MCF 10A (cell line): ENCODE results near the gene RRBP1. TPM values are rescaled to one million over a fixed set of nuclear protein-coding genes. Genes with fewer than 3 reads are reported as not detected.
"Not testable (repeated sequence)": the region's sequence is repeated elsewhere in the genome, so short reads cannot be mapped to it uniquely, and the experiment has no call there.

Experiments used
- BruUV-seq: library from RNA; stranded (reverse); fragments of 400-500 nt; replicated peaks from 2 replicates; lab custom pipeline; 2021; lab: Mats Ljungman, UMichigan
- CTCF ChIA-PET: fragments of 300-600 bp; sonication (Branson Sonifier 250); formaldehyde crosslinking; extraction: SDS; loops from one replicate; lab custom pipeline; 2021; ENCODE audit warnings: antibody characterized with exemption, inconsistent platforms; lab: Yijun Ruan, JAX
- POLR2A ChIA-PET: fragments of 300-600, 350-650 bp; sonication (Branson Sonifier 250); formaldehyde crosslinking; extraction: SDS; loops from one replicate; lab custom pipeline; 2020; ENCODE audit warnings: antibody characterized with exemption, inconsistent platforms; lab: Yijun Ruan, JAX
- DNase-seq: peaks from one replicate; pipeline ENCODE4 v3.0.0-alpha.2; 2018; ENCODE audit not compliant: unreplicated experiment
- H3K27ac Mint-ChIP-seq: one replicate; pipeline ENCODE4 v1.8.0; 2022; ENCODE audit warnings: mild to moderate bottlenecking, low read depth, mixed read lengths; ENCODE audit not compliant: unreplicated experiment
- H3K27me3 Mint-ChIP-seq: one replicate; pipeline ENCODE4 v1.8.0; 2022; ENCODE audit warnings: mixed read lengths; ENCODE audit not compliant: insufficient read depth, unreplicated experiment
- H3K36me3 Mint-ChIP-seq: one replicate; pipeline ENCODE4 v1.8.0; 2022; ENCODE audit warnings: mild to moderate bottlenecking, moderate library complexity, mixed read lengths; ENCODE audit not compliant: insufficient read depth, unreplicated experiment
- H3K4me1 Mint-ChIP-seq: one replicate; pipeline ENCODE4 v1.8.0; 2022; ENCODE audit warnings: mixed read lengths; ENCODE audit not compliant: insufficient read depth, unreplicated experiment
- H3K4me3 Mint-ChIP-seq: one replicate; pipeline ENCODE4 v1.8.0; 2022; ENCODE audit warnings: mild to moderate bottlenecking, moderate library complexity, mixed read lengths; ENCODE audit not compliant: unreplicated experiment
- H3K9me3 Mint-ChIP-seq: one replicate; pipeline ENCODE4 v1.8.0; 2022; ENCODE audit warnings: mixed read lengths; ENCODE audit not compliant: unreplicated experiment
- CTCF ChIP-seq: fragments of 200-600 bp; IDR thresholded peaks from one replicate; pipeline ENCODE4 v1.8.0; 2022; ENCODE audit warnings: antibody characterized with exemption, mild to moderate bottlenecking; ENCODE audit not compliant: unreplicated experiment
- intact Hi-C: fragments of 100-400 bp; cut with micrococcal nuclease; formaldehyde crosslinking; loops from 2 replicates; pipeline ENCODE4 v1.14.1; 2022
- total RNA-seq: library from RNA; stranded (reverse); gene quantifications from 2 replicates; pipeline ENCODE4 v1.2.3, GENCODE V29; 2022

The RRBP1 gene
- total RNA-seq, 1 experiment from 2014 or later = 203 TPM

- no peak for TF ChIP-seq CTCF
- no peak overlapping the region for H3K4me3 Mint-ChIP-seq
- peaks cover 45% of the 10 kb centered on the region for H3K36me3 Mint-ChIP-seq
- ChIA-PET CTCF (interaction anchor here (0.6 to 1.7 kb wide), 2 partner anchors 19 to 1158 kb away, joined by 4 to 8 read pairs; no protein-coding TSS in a partner anchor), POLR2A (interaction anchor here (0.6 kb wide), 1 partner anchor 902 kb away, joined by 5 read pairs; no protein-coding TSS in a partner anchor)
- peaks cover 11% of the 10 kb centered on the region for H3K4me1 Mint-ChIP-seq
- no TSS peak for BruUV-seq
- intact Hi-C loops = no loop called here
- no peak for DNase-seq
- H3K9me3 Mint-ChIP-seq = no peaks in the 10 kb centered on the region
- H3K27me3 Mint-ChIP-seq = no peaks in the 10 kb centered on the region
- H3K27ac Mint-ChIP-seq = no peak overlapping the region
Measured at GRCh38 chr20:17662333-17663039, 19.6 kb downstream of the RRBP1 start.

- DNase-seq = no peak
- Mint-ChIP-seq H3K27ac (no peak overlapping the region), H3K4me1 (peaks cover 18% of the 10 kb centered on the region), H3K27me3 (no peaks in the 10 kb centered on the region), H3K4me3 (no peak overlapping the region), H3K36me3 (peaks cover 50% of the 10 kb centered on the region), H3K9me3 (no peaks in the 10 kb centered on the region)
- BruUV-seq = no TSS peak
- intact Hi-C loops = no loop called here
- CTCF ChIA-PET = no interaction called here
- no peak for TF ChIP-seq CTCF
- POLR2A ChIA-PET = no interaction called here
Measured at GRCh38 chr20:17661121-17661744, 20.8 kb downstream of the RRBP1 start.

- TF ChIP-seq CTCF = no peak
- intact Hi-C loops = no loop called here
- H3K4me3 Mint-ChIP-seq = no peak overlapping the region
- CTCF ChIA-PET = no interaction called here
- peaks cover 47% of the 10 kb centered on the region for H3K36me3 Mint-ChIP-seq
- H3K27me3 Mint-ChIP-seq = no peaks in the 10 kb centered on the region
- H3K9me3 Mint-ChIP-seq = no peaks in the 10 kb centered on the region
- no TSS peak for BruUV-seq
- peaks cover 21% of the 10 kb centered on the region for H3K4me1 Mint-ChIP-seq
- POLR2A ChIA-PET = no interaction called here
- DNase-seq = no peak
- H3K27ac Mint-ChIP-seq = no peak overlapping the region
Measured at GRCh38 chr20:17660667-17661066, 21.4 kb downstream of the RRBP1 start.

GRCh38 chr20:17659801-17660200 is 22.2 kb downstream of the RRBP1 start:
- H3K36me3 Mint-ChIP-seq = peaks cover 52% of the 10 kb centered on the region
- H3K27ac Mint-ChIP-seq = no peak overlapping the region
- ChIA-PET POLR2A (no interaction called here), CTCF (interaction anchor here (0.5 kb wide), 1 partner anchor 183 kb away, joined by 3 read pairs; no protein-coding TSS in a partner anchor)
- no peaks in the 10 kb centered on the region for H3K27me3 Mint-ChIP-seq
- no peak for DNase-seq
- H3K9me3 Mint-ChIP-seq = no peaks in the 10 kb centered on the region
- no peak for TF ChIP-seq CTCF
- BruUV-seq = TSS peak; percentile 88
- intact Hi-C loops = no loop called here
- H3K4me3 Mint-ChIP-seq = no peak overlapping the region
- H3K4me1 Mint-ChIP-seq = peaks cover 21% of the 10 kb centered on the region

- H3K4me3 Mint-ChIP-seq, H3K27ac Mint-ChIP-seq, H3K9me3 Mint-ChIP-seq, BruUV-seq, DNase-seq, POLR2A ChIA-PET, H3K27me3 Mint-ChIP-seq, intact Hi-C loops: not testable (repeated sequence)
- CTCF ChIA-PET = interaction anchor here (0.5 to 1.1 kb wide), 2 partner anchors 184 to 238 kb away, joined by 3 to 7 read pairs; no protein-coding TSS in a partner anchor
- peaks cover 54% of the 10 kb centered on the region for H3K36me3 Mint-ChIP-seq
- H3K4me1 Mint-ChIP-seq = peaks cover 21% of the 10 kb centered on the region
Measured at GRCh38 chr20:17659344-17659743, 22.7 kb downstream of the RRBP1 start.
